Measurements from ENCODE around the gene TMEM123.

The TMEM123 gene

GRCh38 chr11:102470251-102470650, 17.7 kb upstream of the TMEM123 start:
- no peak for DNase-seq

DNA sequence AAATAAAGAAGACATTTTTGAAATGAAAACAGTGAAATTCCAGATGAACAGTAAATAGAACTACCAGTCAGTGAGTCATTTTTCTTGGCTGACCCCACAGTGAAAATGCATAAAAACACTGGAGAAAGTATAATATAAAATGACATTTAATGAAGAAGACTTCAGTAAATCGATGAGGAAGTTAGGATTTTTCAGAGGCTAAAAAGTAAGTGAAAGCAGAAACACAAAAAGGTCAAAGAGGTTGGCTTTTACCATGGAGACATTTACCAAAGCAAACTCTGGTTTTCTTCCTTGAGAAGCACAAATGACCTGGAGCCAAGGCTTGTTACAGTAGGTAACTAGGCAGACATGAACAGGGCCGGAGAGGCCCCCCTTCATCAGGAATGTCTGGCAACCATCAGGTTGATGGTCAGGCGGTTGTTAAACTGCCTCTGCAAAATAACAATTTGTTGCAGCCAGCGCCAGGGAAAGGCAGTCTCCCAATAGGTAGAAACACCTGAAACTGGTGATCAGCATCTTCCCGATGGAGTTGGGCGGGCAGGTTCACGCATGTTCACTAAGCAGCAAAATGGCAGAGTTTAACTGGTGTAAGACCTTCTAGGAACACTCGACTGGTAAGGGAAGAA, 16.7 kb upstream of the TMEM123 start:
- DNase-seq = no peak

DNA sequence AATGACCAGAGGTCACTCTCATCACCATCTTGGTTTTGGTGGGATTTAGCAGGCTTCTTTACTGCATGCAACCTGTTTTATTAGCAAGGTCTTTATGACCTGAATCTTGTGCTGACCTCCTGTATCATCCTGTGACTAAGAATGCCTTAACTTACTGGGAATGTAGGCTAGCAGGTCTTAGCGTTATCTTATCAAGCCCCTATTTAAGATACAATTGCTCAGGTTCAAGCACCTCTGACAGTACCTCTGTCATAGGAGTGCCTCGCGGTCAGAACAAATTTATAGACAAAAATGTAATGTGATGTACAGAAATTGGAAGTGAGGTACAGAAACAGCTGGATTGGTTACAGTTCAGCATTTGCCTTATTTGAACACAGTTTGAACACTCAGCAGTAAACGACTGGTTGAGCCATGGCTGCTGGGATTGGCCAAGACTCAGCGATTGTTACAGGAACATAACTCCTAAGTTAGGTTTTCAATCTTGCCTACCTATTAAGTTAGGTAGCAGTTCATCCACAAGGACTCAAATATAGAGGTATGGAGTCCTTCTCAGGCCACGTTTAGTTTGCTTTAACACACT, 16.1 kb upstream of the TMEM123 start:
- no peak for DNase-seq

DNA sequence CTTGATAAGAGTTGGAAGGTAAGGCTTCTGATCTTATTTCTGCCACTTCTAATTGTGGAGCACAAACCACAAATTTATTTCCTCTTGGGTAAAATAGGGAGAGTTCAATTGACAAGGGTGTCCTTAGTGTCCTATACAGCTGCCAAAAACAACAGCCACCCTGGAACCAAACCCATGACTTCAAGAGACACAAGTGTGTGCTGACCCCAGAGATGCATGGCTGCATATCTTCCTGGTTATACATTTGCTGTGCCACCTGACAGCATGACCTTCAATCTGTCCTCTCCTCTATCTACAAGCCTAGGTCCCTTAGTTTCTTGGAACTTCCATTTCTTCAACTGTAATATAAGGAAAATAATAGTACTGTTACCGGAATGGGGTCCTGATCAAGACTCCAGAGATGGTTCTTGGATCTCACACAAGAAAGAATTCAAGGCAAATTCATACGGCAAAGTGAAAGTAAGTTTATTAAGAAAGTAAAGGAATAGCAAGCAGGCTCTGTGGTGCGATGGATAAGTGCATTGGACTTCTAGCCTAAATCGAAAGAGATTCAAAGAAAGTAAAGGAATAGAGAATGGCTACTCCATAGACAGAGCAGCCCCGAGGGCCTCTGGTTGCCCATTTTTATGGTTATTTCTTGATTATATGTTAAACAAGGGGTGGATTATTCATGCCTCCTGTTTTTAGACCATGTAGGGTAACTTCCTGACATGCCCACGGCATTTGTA, 15.5 kb upstream of the TMEM123 start:
- DNase-seq = no peak

- no peak for DNase-seq
Measured at GRCh38 chr11:102467080-102467708, 14.6 kb upstream of the TMEM123 start.

- DNase-seq = no peak
Measured at GRCh38 chr11:102465696-102466095, 13.1 kb upstream of the TMEM123 start.

GRCh38 chr11:102464859-102465500, 12.4 kb upstream of the TMEM123 start:
- DNase-seq = no peak

GRCh38 chr11:102464037-102464436, 11.5 kb upstream of the TMEM123 start:
- no peak for DNase-seq

GRCh38 chr11:102462610-102463009, 10.0 kb upstream of the TMEM123 start:
- no peak for DNase-seq

GRCh38 chr11:102459393-102459792, 6.8 kb upstream of the TMEM123 start:
- no peak for DNase-seq

DNA sequence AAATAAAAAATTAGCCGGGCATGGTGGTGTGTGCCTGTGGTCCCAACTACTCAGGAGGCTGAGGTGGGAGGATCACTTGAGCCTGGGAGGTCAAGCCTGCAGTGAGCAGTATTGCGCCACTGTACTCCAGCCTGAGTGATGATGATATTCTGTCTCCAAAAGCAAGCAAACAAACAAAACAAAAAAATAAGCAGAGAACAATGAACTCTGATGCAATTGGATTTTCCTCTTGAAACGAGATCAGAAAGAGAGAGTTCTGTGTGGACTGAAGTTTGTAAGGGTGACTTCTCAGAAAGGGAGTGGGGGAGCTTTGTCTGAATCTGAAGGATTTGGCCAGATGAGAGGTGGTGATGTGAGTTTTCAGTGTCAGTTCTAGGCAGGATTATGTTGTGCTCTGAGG, 6.0 kb upstream of the TMEM123 start:
- DNase-seq = no peak

DNA sequence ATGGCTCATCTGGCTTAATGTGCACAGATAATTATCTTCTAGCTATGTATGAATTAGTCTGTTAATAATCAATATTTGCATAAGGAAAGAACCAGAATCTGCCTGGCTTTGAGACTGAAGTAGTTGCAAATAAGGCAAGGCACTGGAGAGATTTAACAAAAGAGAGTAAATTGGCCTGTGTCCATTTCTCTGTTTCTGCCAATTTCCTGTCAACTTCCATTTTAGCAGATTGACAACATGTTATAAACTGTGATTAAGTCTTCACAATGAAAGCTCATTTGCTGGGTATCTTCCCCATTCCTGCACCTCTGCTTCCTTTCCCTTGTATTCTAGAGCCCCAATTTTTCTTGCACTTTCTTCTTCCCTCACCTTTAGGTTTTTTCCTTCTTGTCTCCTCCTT, 5.3 kb upstream of the TMEM123 start:
- DNase-seq = no peak

DNA sequence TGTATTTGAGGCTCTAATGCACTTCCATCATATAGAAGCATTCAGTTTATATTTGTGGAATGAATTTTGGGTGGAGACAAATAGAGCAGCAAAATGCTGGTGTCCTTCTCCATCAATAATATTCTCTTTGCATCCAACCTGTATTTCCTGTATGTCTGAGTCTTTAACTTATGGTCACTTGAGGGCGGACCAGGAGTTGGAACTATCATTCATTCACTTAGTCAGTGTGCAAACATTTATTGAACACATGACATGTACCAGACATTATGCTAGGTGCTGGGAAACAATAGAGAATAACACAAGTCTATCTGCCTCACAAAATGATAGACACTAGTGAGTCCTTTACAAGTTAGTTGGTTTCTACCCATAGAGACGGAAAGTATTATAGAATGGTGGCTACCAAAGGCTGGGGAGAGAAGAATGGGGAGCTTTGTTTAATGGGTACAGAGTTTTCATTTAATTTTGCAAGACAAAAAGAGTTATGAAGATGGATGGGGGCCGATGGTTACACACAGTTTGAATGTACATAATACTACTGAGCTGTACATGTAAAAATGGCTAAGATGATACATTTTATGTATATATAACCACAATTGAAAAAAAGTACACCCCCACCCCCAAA, 4.6 kb upstream of the TMEM123 start:
- no peak for DNase-seq

- DNase-seq = no peak
Measured at GRCh38 chr11:102456381-102456780, 3.8 kb upstream of the TMEM123 start.

DNA sequence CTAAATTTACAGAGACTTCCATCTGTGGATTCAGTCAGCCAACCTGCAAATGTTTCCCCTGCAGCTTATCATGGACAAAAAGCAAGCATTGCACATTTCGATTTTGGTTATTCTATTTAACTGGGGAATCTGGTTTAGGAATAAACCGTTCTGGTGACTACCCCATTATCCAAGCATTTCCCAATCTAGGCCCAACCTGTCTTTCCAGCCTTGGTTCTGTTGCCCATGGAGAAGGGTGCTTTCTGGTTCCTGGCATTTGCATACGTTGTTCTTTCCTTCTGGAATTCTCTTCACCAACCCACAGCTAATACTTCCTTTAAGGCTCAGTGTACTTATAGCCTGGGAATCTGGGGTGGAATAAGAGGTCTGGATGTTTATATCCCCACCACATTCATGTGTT, 1.4 kb upstream of the TMEM123 start:
- no peak for DNase-seq

DNA sequence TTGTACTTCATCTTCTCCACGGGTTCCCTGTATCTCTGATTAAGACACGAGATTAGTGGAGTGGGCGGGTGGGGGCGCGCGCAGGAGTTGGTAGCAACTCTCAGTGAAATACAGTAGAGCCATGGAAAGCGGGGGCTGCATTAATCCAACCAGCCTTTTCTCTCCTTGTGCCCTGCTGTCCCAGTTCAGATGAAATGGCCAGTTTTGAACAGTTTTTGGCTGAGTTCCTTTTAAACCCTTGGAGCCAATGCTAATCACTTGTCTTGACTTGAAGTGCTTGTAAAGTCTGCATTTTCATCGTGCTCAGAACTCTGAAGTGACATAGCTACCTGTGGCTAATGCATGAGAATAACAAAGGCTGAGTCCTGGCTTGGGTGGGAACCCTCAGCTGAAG, 734 bp upstream of the TMEM123 start:
- peak; percentile 9 for DNase-seq

DNA sequence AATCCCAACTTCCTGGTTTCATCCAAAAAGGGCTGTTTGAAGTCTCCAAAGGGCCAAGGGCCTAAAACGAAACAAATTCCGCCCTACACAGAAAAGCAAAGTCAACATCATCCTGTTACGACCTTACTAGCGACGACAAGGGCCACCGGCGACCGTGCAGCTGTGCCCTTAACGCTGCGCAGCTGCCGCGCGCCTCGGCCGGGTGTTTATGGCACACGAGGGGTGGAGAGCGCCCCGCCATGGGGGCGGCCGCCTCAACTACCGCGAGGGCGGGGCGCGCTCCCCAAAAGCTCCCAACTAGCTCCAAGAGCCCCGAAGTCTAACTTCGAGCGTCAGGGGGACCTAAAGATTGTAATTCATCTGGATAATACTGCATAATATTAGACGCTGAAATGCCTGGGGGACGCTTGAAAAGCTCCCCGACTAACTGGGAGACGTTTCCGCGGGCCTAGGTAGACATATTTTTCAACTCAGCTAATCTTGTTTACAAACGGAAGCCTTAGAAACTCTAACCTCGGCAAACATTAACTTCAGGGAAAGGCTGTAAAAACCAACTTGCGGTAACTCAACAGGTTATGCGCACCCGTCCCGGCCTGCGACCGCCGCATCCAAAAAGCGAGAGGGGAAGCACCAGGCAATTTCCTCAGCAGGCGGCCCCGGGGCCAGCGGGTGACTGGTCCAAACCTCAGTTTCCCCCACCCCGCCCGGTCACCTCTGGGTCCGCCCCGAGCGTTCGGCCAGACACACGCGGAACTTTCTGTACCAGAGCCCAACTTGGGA, 694 bp downstream of the TMEM123 start:
- peak; percentile 71 for DNase-seq

- no peak for DNase-seq
Measured at GRCh38 chr11:102451041-102451680, 1.4 kb downstream of the TMEM123 start.

DNA sequence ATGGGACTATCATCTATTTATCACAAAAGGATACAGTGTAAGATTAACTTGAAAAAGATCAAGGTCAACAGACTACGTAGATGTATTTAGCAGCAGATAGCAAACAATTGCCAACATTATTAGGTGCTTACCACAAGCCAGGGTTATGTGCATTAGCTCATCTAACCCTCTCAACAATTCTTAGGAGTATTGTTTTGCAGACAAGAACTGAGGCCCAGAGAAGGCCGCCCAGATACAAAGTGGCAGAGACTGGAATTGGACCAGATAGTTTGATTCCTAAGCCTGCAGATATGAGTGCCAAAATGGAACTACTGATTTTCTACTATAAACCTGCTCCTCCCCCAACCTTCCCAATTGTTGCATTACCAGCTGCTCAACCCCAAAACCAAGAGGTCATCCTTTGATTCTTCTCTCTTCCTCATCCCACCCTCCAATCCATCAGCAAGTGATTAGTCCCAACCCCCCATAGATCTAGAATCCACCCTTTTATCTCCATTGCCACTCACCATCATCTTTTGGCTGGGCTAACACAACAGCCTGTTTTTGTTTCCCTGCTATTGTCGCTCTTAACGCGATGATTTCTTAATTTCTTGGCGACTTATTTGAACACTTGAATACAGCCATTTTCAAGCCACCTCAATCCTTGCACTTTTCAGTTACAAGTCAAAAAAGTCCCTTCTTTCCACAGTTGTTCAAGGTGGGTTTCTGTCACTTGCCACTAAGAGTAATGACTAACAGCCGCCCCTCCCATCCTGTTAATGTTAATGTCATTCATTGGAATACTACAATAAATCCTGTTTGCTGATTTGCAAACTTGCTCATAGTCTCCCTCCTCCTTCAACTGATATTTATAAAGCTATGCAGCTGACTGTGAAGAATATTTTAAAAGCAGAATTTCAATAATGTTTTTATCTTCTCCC, 2.7 kb downstream of the TMEM123 start:
- no peak for DNase-seq

DNA sequence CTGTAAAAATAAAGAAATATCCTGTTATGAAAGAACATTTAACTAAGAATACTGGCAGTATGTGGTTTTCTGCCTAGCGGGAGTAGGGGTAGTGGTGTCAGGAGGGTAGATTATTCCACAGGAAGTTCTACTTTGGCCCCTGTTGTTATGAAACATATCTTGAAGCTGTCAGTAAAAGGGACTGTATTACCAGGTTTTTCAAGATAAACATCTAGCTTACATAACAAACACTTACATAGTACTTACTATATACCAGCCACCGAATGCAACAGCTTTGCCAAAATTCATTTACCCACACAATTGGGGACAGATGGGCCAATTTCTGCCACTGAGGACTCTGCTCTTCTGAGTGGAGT, 3.7 kb downstream of the TMEM123 start:
- DNase-seq = no peak
